ENCODE measurements around the gene CCL23.

DNA sequence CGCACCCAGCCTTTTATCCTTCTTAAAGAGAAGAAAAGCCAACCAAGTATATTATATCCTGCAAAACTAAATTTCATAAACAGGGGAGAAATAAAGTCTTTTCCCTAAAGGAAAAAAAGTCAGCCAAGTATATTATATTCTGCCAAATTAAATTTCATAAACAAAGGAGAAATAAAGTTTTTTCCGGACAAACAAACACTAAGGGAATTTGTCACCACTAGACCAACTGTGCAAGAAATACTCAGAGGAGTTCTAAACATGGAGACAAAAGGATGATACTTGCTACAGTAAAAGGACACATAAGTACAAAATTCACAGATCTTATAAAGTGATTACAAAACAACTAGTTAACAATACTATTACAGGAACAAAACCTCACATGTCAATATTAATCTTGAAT, 31.9 kb upstream of the CCL23 start:
- TF ChIP-seq, protein P1, sequence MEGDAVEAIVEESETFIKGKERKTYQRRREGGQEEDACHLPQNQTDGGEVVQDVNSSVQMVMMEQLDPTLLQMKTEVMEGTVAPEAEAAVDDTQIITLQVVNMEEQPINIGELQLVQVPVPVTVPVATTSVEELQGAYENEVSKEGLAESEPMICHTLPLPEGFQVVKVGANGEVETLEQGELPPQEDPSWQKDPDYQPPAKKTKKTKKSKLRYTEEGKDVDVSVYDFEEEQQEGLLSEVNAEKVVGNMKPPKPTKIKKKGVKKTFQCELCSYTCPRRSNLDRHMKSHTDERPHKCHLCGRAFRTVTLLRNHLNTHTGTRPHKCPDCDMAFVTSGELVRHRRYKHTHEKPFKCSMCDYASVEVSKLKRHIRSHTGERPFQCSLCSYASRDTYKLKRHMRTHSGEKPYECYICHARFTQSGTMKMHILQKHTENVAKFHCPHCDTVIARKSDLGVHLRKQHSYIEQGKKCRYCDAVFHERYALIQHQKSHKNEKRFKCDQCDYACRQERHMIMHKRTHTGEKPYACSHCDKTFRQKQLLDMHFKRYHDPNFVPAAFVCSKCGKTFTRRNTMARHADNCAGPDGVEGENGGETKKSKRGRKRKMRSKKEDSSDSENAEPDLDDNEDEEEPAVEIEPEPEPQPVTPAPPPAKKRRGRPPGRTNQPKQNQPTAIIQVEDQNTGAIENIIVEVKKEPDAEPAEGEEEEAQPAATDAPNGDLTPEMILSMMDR (conservative IDR thresholded peaks at IDR 0.05; ENCODE audit: low read length) = no peak
- TF ChIP-seq EZH2phosphoT487 (IDR thresholded peaks at IDR 0.05; ENCODE audit: borderline replicate concordance, low read depth, low read length) = no peak

Measured in OCI-LY7 (cell line).